GM18873 (cell line): ENCODE data around the gene HNRNPLL.
"Not testable (repeated sequence)": the region's sequence is repeated elsewhere in the genome, so short reads cannot be mapped to it uniquely, and the experiment has no call there.

ENCODE experiments used
- ATAC-seq: cut with Tn5 transposase; IDR thresholded peaks from one replicate; pipeline ENCODE4 v1.9.1; 2021; ENCODE audit warnings: mild to moderate bottlenecking, moderate library complexity, moderate number of reproducible peaks; ENCODE audit not compliant: unreplicated experiment, low FRiP score

The HNRNPLL gene

DNA sequence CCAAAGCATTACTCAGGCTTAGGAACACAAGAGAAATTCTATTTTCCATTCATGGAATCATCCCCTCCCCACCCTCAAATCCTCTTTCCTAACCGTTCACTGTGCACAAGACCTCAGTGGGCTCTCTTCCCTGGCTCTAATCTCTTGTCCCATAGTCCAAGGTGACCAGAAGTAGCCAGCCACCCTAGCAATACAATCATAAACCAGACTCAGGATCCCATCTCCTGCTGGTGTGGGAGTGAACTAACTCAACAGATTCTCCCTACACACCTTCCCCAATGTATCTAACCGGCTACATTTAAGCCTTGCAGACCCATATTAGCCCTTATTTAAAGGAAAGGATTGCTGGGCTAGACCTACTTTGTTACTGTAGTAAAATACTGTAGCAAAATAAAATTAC is 45.5 kb downstream of the HNRNPLL start:
- ATAC-seq, result no peak

DNA sequence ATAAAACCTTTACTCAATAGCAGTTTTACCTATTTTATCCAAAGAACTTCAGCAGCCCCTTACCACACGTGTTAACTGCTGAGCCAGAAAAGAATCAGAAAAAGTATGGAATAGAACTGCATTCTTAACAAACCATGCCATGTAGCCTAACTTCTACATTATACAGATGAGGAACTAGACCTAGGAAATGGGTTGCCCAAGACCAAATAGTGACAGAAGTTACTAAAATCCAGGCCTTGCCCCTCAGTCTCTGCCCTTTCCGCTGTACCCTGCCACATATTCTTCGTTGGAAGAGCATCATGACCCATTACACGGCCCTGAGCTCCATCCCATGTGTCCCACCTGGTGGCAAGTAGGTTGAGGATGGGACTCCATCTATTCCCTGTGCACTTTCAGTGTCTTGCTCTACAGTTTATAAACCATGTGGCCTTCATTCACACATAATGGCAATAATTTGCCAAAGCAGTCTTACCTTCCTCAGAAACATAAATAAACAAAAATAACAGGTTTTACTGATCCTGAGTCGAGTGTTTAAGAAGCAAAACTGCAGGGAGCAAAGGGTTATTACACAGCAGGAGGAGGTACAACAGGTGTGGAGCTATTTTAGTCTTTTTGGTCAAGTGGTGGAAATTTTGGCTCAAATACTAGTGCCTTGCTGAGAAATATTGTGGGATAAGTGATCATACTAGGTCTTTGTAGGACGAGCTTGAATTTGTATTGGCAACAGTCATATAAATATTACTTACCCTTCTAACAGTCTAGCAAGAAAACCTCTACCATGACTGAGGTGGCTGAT is 46.5 kb downstream of the HNRNPLL start:
- no peak for ATAC-seq

DNA sequence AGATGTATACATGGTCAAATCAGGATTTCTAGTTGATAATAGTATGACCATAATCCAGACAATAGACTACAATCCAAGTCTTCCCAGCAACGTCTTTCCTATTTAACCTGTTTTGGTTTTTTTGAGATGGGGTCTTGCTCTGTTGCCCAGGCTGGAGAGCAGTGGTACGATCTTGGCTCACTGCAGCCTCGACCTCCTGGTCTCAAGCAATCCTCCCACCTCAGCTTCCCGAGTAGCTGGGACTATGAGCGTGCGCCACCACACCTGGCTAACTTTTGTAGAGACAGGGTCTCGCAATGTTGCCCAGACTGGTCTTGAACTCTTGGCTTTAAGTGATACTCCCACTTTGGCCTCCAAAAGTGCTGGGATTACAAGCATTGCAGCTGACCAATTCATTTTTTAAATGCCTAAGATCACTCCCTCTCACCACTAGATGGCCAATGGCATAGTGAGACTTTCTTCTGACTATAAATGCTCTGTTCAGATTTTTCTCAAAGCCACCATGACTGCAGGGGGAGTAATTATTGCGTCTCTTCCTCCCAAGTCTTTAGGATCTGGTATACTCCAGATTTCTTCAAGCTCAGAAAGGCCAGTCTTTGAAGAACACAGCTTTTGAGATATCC is 47.6 kb downstream of the HNRNPLL start:
- ATAC-seq, result no peak

DNA sequence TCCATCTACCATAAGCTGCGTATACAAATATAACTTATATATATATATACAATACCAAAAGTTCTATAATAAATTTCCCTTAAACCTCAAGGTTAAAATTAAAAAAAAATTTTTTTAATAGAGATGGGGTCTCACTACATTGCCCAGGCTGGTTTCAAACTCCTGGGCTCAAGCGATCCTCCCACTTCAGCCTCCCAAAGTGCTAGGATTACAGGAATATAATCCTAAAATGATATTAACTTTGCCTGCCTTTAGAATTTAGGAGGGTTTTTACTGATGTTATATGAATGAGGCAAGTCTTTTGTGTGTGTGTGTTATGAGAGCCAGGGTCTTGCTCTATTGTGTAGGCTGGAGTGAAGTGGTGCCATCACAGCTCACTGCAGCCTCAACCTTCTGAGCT is 49.2 kb downstream of the HNRNPLL start:
- no peak for ATAC-seq

DNA sequence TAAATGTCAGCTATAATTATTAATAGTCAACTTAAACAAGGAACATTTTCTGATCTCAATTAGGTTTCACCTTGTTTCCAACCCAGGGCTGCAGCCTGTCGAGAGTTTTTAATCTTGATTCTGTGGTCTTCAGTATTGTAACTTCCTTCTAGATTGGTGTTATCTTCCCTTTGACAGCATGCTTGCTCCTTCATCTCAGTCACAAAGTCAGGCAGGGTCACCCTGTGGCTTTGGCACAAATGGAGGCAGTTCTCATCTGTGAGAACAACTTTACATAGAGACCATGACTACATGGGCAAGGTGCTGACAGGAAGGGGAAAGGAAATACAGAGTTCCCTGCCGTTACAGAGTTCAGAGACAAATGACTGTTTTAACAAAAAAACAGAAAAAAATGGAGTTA is 50.5 kb downstream of the HNRNPLL start:
- no peak for ATAC-seq

DNA sequence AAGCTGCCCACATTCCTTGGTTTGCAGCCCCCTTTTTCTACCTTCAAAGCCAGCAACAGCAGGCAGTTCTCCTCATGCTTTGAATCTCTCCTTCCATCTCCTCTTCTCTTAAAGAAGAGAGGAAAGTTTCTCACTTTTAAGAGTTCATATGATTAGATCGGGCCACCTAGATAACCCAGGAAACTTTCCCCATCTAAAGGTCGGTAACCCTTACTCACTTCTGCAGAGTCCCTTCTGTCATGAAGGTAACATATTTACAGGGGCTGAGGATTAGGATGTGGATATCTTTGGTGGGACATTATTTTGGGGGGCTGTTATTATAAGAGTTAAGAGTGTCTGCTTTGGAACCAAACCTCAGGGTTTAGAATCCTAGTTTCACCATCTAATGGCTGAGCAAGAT is 51.0 kb downstream of the HNRNPLL start:
- ATAC-seq, result no peak

DNA sequence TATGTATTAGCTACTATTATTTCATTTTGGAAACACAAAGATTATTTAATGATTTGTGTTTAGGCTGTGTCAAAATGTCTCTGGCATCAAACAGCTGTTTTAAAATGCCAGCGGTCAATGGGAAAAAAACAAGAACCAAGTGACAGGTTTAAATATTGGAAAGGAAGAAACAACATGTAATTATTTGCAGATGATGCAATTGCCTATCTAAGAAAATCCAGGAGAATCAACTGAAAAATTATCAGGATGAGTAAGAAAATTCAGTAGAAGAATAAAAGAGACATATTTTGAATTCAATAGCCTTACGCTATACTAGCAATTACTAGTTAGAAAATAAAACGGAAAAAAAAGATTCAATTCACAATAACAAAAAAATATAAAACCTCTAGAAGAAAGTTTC is 51.6 kb downstream of the HNRNPLL start:
- ATAC-seq, result no peak

- no peak for ATAC-seq
Observed at GRCh38 chr2:38549851-38550250, 52.9 kb downstream of the HNRNPLL start.

DNA sequence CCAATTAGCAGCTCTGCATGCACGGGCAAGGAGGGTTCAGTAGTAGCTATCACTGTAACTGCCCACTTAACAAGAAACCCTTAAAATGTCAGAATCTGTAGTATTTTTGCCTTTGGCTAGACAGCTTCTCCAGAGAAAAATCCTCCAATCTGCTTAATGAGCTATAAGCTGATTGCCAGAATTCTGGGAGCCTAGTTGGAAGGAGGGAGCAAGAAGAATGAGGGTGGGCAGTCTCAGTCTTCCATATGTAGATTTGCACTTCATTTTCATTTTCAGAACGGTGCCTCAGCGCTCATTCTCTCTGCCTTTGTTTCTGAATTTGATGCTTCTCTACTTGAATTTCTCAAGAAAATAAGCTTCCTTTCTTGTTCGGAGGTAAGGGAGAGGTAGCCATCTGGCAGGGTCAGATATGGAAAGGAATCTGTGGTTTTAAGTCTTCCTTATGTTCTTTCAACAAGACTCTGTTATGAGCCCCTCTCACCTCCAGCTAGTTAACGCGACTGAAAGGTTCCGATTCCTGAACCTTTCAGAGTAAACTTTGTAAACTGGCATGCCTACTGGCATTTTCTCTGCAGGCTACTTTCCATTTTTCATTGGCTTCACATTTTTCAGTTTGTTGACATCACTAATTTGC is 53.5 kb downstream of the HNRNPLL start:
- ATAC-seq, result no peak

DNA sequence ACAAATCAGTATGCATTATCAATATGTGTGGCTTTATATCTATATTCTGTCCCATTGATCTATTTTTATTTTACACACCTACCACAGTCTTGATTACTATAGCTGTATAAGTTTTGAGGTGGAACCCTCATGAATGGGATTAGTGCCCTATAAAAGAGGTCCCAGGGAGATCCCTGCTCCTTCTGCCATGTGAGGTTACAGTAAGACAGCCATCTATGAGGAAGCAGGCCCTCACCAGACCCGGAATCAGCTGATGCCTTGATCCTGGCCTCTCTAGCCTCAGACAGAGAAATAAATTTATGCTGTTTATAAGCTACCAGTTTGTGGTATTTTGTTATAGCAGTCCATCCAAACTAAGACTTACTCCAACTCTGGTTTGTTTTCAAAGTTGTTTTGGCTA is 54.9 kb downstream of the HNRNPLL start:
- ATAC-seq, result no peak

GRCh38 chr2:38546585-38546984 is 56.1 kb downstream of the HNRNPLL start:
- ATAC-seq, result no peak

- ATAC-seq, result no peak
Observed at GRCh38 chr2:38546064-38546463, 56.7 kb downstream of the HNRNPLL start.

GRCh38 chr2:38542248-38542631 is 60.5 kb downstream of the HNRNPLL start:
- ATAC-seq, result not testable (repeated sequence)

GRCh38 chr2:38540580-38541286 is 62.0 kb downstream of the HNRNPLL start:
- ATAC-seq, result no peak

DNA sequence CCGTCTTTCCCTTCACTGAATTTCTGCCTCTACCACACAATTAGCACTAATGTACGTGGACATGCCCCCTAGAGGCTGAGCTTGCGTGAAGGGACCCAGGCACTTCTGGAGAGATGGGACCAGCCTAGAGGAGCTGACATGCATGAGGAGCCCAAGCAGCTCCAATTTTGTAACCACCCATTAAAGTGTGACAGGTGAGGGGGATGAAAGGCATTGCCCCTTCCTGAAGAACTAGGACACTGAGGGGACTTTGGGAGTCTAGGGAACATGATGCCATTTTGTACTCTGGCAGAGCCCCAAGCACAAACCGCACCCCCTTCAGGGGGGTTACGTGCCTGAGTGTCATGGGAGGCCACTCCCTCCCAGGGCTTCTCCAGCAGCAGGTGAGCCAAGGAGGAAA is 63.6 kb downstream of the HNRNPLL start:
- no peak for ATAC-seq

- ATAC-seq, result no peak
Observed at GRCh38 chr2:38537937-38538525, 64.7 kb downstream of the HNRNPLL start.

DNA sequence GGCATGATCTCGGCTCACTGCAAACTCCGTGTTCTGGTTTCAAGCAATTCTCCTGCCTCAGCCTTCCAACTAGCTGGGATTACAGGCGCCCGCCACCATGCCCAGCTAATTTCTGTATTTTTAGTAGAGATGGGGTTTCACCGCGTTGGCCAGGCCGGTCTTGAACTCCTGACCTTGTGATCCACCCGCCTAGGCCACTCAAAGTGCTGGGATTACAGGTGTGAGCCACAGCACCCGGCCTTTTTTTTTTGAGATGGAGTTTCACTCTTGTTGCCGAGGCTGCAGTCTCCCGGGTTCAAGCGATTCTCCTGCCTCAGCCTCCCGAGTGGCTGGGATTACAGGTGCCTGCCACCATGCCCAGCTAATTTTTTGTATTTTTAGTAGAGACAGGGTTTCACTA is 65.4 kb downstream of the HNRNPLL start:
- not testable (repeated sequence) for ATAC-seq

DNA sequence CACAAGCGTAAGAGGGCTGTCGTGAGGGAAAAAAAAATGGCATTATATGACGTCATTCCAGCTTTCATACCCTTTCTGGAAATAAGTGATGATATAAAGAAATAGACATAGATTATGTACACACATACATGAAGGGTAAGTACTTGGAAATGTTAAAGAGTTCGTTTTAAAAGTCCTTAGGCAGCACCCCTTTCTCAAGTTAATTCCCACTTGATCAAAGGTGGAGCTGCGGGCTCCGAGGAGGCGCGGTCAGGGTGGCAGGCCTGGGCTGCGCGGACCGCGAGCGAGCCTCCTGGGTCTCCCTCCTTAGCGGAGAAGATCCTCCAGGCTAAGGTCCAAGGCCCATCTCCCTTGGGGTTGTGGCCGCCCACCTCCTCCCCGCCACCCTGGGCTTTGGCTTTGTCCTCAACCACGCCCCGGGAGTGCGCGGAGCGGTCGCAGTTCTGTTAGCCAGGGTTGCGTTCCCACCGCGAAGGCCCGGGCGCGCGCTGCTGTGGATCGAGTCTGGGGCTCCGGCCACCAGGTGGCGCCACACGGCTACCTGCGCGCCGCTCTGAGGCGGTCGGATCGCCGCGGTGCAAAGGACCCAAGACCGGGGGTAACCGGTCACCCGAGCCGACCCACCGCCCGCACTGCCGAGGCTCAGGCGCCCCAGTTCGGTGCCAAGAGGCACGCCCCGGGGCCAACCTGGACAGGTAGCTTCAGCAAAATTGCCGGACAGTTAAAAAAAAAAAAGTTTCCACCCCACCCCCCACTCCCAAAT is 66.8 kb downstream of the HNRNPLL start:
- ATAC-seq, result no peak

DNA sequence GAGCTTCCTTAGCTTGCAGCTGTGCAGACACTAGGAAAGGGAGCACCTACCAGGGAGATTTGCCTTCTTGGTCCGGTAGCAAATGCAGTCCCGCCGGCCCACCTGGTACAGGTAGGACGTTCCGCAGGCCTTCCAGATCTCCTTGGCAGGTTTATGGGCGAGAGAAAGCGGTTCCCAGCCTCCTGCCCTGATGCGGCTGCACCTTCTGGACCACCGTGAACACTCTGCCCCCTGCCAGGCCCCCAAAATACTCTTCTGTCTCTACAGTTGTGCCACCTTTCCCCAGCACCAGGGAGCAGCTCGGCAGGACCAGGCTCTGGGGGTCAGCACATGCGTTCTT is 67.4 kb downstream of the HNRNPLL start:
- no peak for ATAC-seq

DNA sequence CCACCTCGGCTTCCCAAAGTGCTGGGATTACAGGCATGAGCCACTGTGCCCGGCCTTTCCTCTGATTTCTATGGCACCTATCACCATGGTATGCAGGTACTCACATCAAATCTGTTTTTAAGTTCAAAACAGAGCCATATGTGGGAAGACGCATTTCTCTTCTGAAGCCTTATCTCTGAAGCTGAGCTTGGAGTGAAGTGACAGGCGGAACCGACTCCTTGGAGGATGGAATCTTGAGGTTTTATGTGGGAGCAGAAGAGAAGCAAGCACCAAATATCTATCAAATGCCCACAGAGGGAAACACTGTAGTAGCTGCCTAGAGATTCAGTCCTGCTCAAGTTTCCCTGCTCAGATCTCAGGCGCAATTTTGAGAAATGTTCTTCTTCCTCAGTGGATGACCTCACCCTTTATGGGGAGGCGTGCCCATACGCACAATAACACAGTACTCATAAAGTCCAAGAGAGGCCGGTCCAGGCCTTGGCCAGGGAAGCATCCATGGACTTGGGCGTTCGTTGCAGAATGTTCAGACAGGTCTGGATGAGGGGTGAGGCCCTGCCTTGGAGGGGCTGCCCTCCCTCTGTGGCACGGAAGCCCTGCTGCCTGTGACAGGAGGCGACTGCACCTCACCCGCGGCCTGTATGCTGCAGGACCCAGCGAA is 67.9 kb downstream of the HNRNPLL start:
- no peak for ATAC-seq
